SK-N-SH treated with all-trans-retinoic acid at 6 μM for 48 hours (cell line): ENCODE measurements around the gene MBTD1.

Experiments
- ARNTL ChIP-seq: fragments of 450-650 bp; formaldehyde crosslinking; IDR thresholded peaks from 2 replicates; pipeline ENCODE4 v1.5.0; 2020; ENCODE audit warnings: low read depth, mild to moderate bottlenecking, moderate library complexity, borderline replicate concordance
- BACH2 ChIP-seq: fragments of 250-450 bp; sonication (Bioruptor Pico); IDR thresholded peaks from 2 replicates; pipeline ENCODE4 v1.9.0; 2021; ENCODE audit warnings: mild to moderate bottlenecking, borderline replicate concordance
- ESRRG ChIP-seq: fragments of 250-450 bp; sonication (Bioruptor Pico); IDR thresholded peaks from 2 replicates; pipeline ENCODE4 v1.6.1; 2021; ENCODE audit warnings: mild to moderate bottlenecking
- GLIS3 ChIP-seq: fragments of 250-450 bp; sonication (Bioruptor Pico); IDR thresholded peaks from 2 replicates; pipeline ENCODE4 v1.5.0; 2020; ENCODE audit warnings: mild to moderate bottlenecking, moderate library complexity
- ISL1 ChIP-seq: fragments of 250-450 bp; sonication (Bioruptor Pico); IDR thresholded peaks from 2 replicates; pipeline ENCODE4 v2.1.2; 2022; ENCODE audit warnings: mild to moderate bottlenecking, moderate library complexity
- RARB ChIP-seq: fragments of 250-450 bp; sonication (Bioruptor Pico); IDR thresholded peaks from 2 replicates; pipeline ENCODE4 v1.8.0; 2021; ENCODE audit warnings: mild to moderate bottlenecking, moderate library complexity
- TOX ChIP-seq: fragments of 250-450 bp; sonication (Bioruptor Pico); IDR thresholded peaks from 2 replicates; pipeline ENCODE4 v1.8.0; 2021; ENCODE audit warnings: mild to moderate bottlenecking, moderate library complexity, borderline replicate concordance
- ZFP3 ChIP-seq: fragments of 250-450 bp; sonication (Bioruptor Pico); IDR thresholded peaks from 2 replicates; pipeline ENCODE4 v1.5.0; 2020; ENCODE audit warnings: mild to moderate bottlenecking, moderate library complexity
- ZFP30 ChIP-seq: fragments of 450-650 bp; formaldehyde crosslinking; IDR thresholded peaks from 2 replicates; pipeline ENCODE4 v1.5.0; 2022; ENCODE audit warnings: mild to moderate bottlenecking, moderate library complexity
- ZNF70 ChIP-seq: fragments of 450-650 bp; formaldehyde crosslinking; IDR thresholded peaks from 2 replicates; pipeline ENCODE4 v1.5.0; 2020; ENCODE audit warnings: mild to moderate bottlenecking, moderate library complexity
- TF ChIP-seq, protein P1 (sequence below): fragments of 250-450 bp; sonication (Bioruptor Pico); IDR thresholded peaks from 2 replicates; pipeline ENCODE4 v1.5.1; 2020; ENCODE audit warnings: low read depth, mild to moderate bottlenecking, moderate library complexity
- TF ChIP-seq, protein P2 (sequence below): fragments of 250-450 bp; sonication (Bioruptor Pico); IDR thresholded peaks from 2 replicates; pipeline ENCODE4 v1.8.0; 2020; ENCODE audit warnings: mild to moderate bottlenecking, moderate library complexity, borderline replicate concordance
- TF ChIP-seq, protein P3 (sequence below): fragments of 250-450 bp; sonication (Bioruptor Pico); IDR thresholded peaks from 2 replicates; pipeline ENCODE4 v1.8.0; 2021; ENCODE audit warnings: low read depth, mild to moderate bottlenecking, moderate library complexity, borderline replicate concordance

DNA sequence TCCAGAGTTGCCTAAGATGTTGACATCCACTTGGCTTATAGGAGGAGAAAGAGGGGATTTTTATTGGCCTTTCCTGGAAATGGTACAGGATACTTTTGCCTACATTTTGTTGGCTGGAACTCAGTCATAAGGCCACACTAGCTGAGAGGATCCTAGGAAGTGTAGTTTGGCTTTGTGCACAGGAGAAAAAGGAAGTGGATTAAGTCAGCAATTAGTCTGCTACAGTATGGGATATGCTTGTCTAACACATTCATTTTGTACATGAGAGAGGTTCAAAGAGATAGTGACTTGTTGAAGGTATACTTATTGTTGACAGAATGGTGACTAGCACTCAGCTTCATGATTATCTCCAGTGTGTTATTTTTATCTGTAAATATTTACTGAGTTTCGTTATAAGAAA lies 10.8 kb upstream of the MBTD1 start:
- TF ChIP-seq ARNTL (CRISPR knock-in tag) (no peak), ZFP30 (no peak), TOX (CRISPR knock-in tag) (no peak), GLIS3 (CRISPR knock-in tag) (no peak), ZNF70 (CRISPR knock-in tag) (no peak), BACH2 (no peak), ESRRG (CRISPR knock-in tag) (no peak), ZFP3 (CRISPR knock-in tag) (no peak), ISL1 (no peak), RARB (CRISPR knock-in tag) (no peak)
- TF ChIP-seq, protein P1, sequence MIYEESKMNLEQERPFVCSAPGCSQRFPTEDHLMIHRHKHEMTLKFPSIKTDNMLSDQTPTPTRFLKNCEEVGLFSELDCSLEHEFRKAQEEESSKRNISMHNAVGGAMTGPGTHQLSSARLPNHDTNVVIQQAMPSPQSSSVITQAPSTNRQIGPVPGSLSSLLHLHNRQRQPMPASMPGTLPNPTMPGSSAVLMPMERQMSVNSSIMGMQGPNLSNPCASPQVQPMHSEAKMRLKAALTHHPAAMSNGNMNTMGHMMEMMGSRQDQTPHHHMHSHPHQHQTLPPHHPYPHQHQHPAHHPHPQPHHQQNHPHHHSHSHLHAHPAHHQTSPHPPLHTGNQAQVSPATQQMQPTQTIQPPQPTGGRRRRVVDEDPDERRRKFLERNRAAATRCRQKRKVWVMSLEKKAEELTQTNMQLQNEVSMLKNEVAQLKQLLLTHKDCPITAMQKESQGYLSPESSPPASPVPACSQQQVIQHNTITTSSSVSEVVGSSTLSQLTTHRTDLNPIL, result no peak
- TF ChIP-seq, protein P2, sequence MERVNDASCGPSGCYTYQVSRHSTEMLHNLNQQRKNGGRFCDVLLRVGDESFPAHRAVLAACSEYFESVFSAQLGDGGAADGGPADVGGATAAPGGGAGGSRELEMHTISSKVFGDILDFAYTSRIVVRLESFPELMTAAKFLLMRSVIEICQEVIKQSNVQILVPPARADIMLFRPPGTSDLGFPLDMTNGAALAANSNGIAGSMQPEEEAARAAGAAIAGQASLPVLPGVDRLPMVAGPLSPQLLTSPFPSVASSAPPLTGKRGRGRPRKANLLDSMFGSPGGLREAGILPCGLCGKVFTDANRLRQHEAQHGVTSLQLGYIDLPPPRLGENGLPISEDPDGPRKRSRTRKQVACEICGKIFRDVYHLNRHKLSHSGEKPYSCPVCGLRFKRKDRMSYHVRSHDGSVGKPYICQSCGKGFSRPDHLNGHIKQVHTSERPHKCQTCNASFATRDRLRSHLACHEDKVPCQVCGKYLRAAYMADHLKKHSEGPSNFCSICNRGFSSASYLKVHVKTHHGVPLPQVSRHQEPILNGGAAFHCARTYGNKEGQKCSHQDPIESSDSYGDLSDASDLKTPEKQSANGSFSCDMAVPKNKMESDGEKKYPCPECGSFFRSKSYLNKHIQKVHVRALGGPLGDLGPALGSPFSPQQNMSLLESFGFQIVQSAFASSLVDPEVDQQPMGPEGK (CRISPR knock-in tag), result no peak
- TF ChIP-seq, protein P3, sequence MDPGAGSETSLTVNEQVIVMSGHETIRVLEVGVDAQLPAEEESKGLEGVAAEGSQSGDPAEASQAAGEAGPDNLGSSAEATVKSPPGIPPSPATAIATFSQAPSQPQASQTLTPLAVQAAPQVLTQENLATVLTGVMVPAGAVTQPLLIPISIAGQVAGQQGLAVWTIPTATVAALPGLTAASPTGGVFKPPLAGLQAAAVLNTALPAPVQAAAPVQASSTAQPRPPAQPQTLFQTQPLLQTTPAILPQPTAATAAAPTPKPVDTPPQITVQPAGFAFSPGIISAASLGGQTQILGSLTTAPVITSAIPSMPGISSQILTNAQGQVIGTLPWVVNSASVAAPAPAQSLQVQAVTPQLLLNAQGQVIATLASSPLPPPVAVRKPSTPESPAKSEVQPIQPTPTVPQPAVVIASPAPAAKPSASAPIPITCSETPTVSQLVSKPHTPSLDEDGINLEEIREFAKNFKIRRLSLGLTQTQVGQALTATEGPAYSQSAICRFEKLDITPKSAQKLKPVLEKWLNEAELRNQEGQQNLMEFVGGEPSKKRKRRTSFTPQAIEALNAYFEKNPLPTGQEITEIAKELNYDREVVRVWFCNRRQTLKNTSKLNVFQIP (CRISPR knock-in tag), result no peak
